K562 (cell line): Measurements from ENCODE around the gene SFSWAP. TPM values are rescaled to one million over a fixed set of nuclear protein-coding genes. Genes with fewer than 3 reads are reported as not detected.

ENCODE experiments used
- ATAC-seq: fragments of 200-7000 bp; cut with Tn5 transposase; 3 replicates; pipeline ENCODE4 v1.9.1; 2020; ENCODE audit warnings: moderate library complexity
- BruUV-seq: library from RNA; stranded (reverse); fragments of 400-500 nt; replicated peaks from 2 replicates; lab custom pipeline; 2021; lab: Mats Ljungman, UMichigan
- CTCF ChIA-PET: fragments of 300-600 bp; formaldehyde crosslinking; extraction: SDS; loops from one replicate; lab custom pipeline; 2021; ENCODE audit warnings: low intra/inter-chr PET ratio; lab: Yijun Ruan, JAX
- POLR2A ChIA-PET: fragments of 300-600, 350-650 bp; sonication (Branson Sonifier 250); formaldehyde crosslinking; extraction: SDS; loops from one replicate; lab custom pipeline; 2021; ENCODE audit warnings: antibody characterized with exemption, inconsistent platforms; lab: Yijun Ruan, JAX
- DNase-seq, 4 experiments: peaks; one replicate each; pipeline versions ENCODE4 v3.0.0 to v3.0.0-alpha.2; 2011 to 2018; ENCODE audit warnings: low spot score in 3 of 4, mixed read lengths in 3 of 4; ENCODE audit errors: extremely low read depth in 1 of 4
- FAIRE-seq: peaks from 2 replicates; lab custom pipeline; 2011; peaks lifted over from hg19 to GRCh38; lab: Jason Lieb, UNC
- H2AFZ ChIP-seq: 2 replicates; pipeline ENCODE4 v1.6.0; 2011; ENCODE audit warnings: low read depth, low read length, control low read depth, inconsistent platforms
- H3K27ac ChIP-seq: fragments of 200-600 bp; 3 replicates; pipeline ENCODE4 v1.8.0; 2011; ENCODE audit warnings: low read depth, mild to moderate bottlenecking, control low read depth, inconsistent platforms, low read length, moderate library complexity, mixed read lengths; ENCODE audit errors: extremely low read depth
- H3K27me3 ChIP-seq, 2 experiments: fragments of 300-600 bp in 1 of 2; 2 replicates in 1 of 2; 3 replicates in 1 of 2; pipeline versions ENCODE4 v1.6.0 to v1.8.0; 2011; ENCODE audit warnings: inconsistent platforms in 2 of 2, low read length in 2 of 2, mild to moderate bottlenecking in 1 of 2, mixed read lengths in 1 of 2, moderate library complexity in 1 of 2; ENCODE audit not compliant: control insufficient read depth in 2 of 2, insufficient read depth in 2 of 2
- H3K36me3 ChIP-seq: fragments of 300-600 bp; 3 replicates; pipeline ENCODE4 v1.8.0; 2011; ENCODE audit warnings: mild to moderate bottlenecking, low read length, inconsistent platforms; ENCODE audit not compliant: control insufficient read depth, insufficient read depth
- H3K4me1 ChIP-seq, 2 experiments: fragments of 200-600 bp in 1 of 2; replicated peaks in 1 of 2; 2 replicates in 1 of 2; 3 replicates in 1 of 2; pipeline versions ENCODE4 v1.5.1 to v1.8.0; 2011; ENCODE audit warnings: inconsistent platforms in 2 of 2, low read length in 2 of 2, mild to moderate bottlenecking in 1 of 2, mixed read lengths in 1 of 2, moderate library complexity in 1 of 2; ENCODE audit not compliant: control insufficient read depth in 2 of 2, insufficient read depth in 2 of 2
- H3K4me2 ChIP-seq: 2 replicates; pipeline ENCODE4 v1.6.1; 2011; ENCODE audit warnings: low read length, control low read depth, inconsistent platforms, mixed read lengths; ENCODE audit not compliant: insufficient read depth
- H3K4me3 ChIP-seq: fragments of 200-600 bp; sonication (generic), shearing (Covaris generic); 2 replicates; pipeline ENCODE4 v1.5.1; 2016; ENCODE audit warnings: control low read depth, inconsistent platforms
- H3K79me2 ChIP-seq: fragments of 200-600 bp; 3 replicates; pipeline ENCODE4 v1.8.0; 2011; ENCODE audit warnings: low read length, inconsistent platforms; ENCODE audit not compliant: control insufficient read depth, insufficient read depth
- H3K9ac ChIP-seq, 2 experiments: 2 replicates each; pipeline versions ENCODE4 v1.6.0 to v1.6.1; 2011; ENCODE audit warnings: low read depth in 2 of 2, low read length in 2 of 2, control low read depth in 1 of 2, inconsistent platforms in 1 of 2, mild to moderate bottlenecking in 1 of 2, mixed read lengths in 1 of 2; ENCODE audit not compliant: insufficient read depth in 1 of 2
- H3K9me1 ChIP-seq: one replicate; pipeline ENCODE4 v1.6.0; 2011; ENCODE audit warnings: inconsistent platforms, mild to moderate bottlenecking, low read length, moderate library complexity; ENCODE audit not compliant: control insufficient read depth, insufficient read depth
- H3K9me3 ChIP-seq: replicated peaks from 2 replicates; pipeline ENCODE4 v1.5.1; 2011; ENCODE audit warnings: low read depth, low read length, inconsistent platforms; ENCODE audit not compliant: control insufficient read depth, insufficient read depth
- H4K20me1 ChIP-seq: replicated peaks from 2 replicates; pipeline ENCODE4 v1.6.1; 2011; ENCODE audit warnings: low read length, inconsistent platforms, mixed read lengths; ENCODE audit not compliant: control insufficient read depth, insufficient read depth
- ETS2 ChIP-seq: IDR thresholded peaks from 2 replicates; pipeline ENCODE4 v1.6.1; 2016; ENCODE audit warnings: borderline replicate concordance, missing genetic modification characterization, mild to moderate bottlenecking, moderate library complexity, missing compliant biosample characterization; ENCODE audit not compliant: poor library complexity, severe bottlenecking
- MBD1 ChIP-seq: fragments of 250-450 bp; sonication (Bioruptor Pico); IDR thresholded peaks from 2 replicates; pipeline ENCODE4 v1.8.0; 2022; ENCODE audit warnings: inconsistent platforms
- MYNN ChIP-seq, 2 experiments: sonication (generic); formaldehyde crosslinking in 1 of 2; IDR thresholded peaks; 2 replicates each; pipeline versions ENCODE4 v1.5.0 to v1.6.1; 2016 to 2020; ENCODE audit warnings: antibody characterized with exemption in 1 of 2, missing genetic modification reagents in 1 of 2
- NR2C1 ChIP-seq, 2 experiments: fragments of 450-650 bp; IDR thresholded peaks; 2 replicates each; pipeline ENCODE4 v1.6.1; 2017; ENCODE audit warnings: mild to moderate bottlenecking in 2 of 2, antibody characterized with exemption in 1 of 2, inconsistent platforms in 1 of 2, missing compliant biosample characterization in 1 of 2, missing genetic modification characterization in 1 of 2
- RREB1 ChIP-seq: fragments of 250-450 bp; sonication (Bioruptor Pico); IDR thresholded peaks from 2 replicates; pipeline ENCODE4 v1.4.0; 2020
- WGBS: fragments of 100-300 bp; shearing (Covaris generic); methylation state at CpG from one replicate; pipeline ENCODE4 v1.1.6; 2016; ENCODE audit warnings: low coverage, mixed read lengths; ENCODE audit not compliant: insufficient coverage; ENCODE audit errors: missing lambda C conversion rate; 5-methylcytosine and 5-hydroxymethylcytosine counted together
- in situ Hi-C: fragments of 300-500 bp; cut with MboI; formaldehyde crosslinking; loops from 4 replicates; pipeline ENCODE4 v1.15.0; 2018; ENCODE audit warnings: inconsistent platforms, mixed read lengths
- intact Hi-C: fragments of 100-400 bp; cut with micrococcal nuclease; formaldehyde crosslinking; loops from 2 replicates; pipeline ENCODE4 v1.14.2; 2022
- polyA plus RNA-seq, 8 experiments: library from polyadenylated mRNA; depleted of rRNA in 4 of 8; stranded (reverse) in 5 of 8; unstranded in 3 of 8; fragments of >200 nt; fragmentation: Nextera tagmentation in 2 of 8; fragmentation: Illumina TruSeq in 1 of 8; extraction: Ambion mirVana in 2 of 8; extraction: Trizol in 1 of 8; gene quantifications; 2 replicates each; pipeline versions ENCODE4 v1.2.1 to v1.2.3, GENCODE V29; 2011 to 2014; ENCODE audit warnings: inconsistent platforms in 1 of 8, missing spikeins in 1 of 8
- total RNA-seq, 7 experiments: library from RNA; depleted of rRNA in 6 of 7; stranded (reverse); fragments of >200 nt in 6 of 7; fragmentation: Illumina TruSeq in 2 of 7; extraction: Trizol in 2 of 7; gene quantifications; 2 replicates each; pipeline versions ENCODE4 v1.2.1 to v1.2.3, GENCODE V29; 2011 to 2021; ENCODE audit warnings: low replicate concordance in 1 of 7

The SFSWAP gene
- total and polyA plus RNA-seq, 9 of the 15 experiments (the other 6 are each of a cell fraction or from before 2014, with no cell fraction given): 2.4 to 60.4 (median 32.6) TPM

DNA sequence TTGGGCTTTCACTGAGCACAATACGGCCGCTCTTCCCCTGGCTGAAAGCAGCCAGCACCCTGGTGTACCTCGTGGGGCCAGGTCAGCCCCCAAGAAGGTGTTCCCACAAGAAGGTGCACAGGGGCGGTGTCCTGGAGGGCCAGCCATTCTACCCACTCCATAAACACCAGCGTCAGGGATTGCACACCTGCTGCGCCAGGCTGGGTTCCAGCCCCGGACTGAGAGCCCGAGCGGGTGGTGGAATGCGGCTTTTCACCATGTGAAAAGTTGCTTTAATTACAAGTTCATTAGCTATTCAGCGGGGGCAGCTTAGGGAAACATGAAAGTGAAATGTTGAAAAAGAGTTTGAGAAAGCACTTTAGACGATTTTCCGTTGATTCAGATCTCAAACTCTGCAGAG lies 99.8 kb downstream of the SFSWAP start:
- DNase-seq (no peak), FAIRE-seq (no peak), ATAC-seq (no peak)
- Histone ChIP-seq H3K4me2 (no peak overlapping the region), H3K4me1 (peaks cover 0 to 8% of the 10 kb centered on the region in 2 experiments; a peak in 2 of 5 replicates), H3K4me3 (no peak overlapping the region), H3K79me2 (no peaks in the 10 kb centered on the region), H3K9me1 (no peaks in the 10 kb centered on the region), H4K20me1 (no peaks in the 10 kb centered on the region), H3K27me3 (peaks cover 9 to 14% of the 10 kb centered on the region in 2 experiments; a peak in 4 of 5 replicates), H3K27ac (no peak overlapping the region), H3K9me3 (peaks cover 10% of the 10 kb centered on the region), H3K9ac (no peak overlapping the region), H3K36me3 (no peaks in the 10 kb centered on the region), H2AFZ (no peak overlapping the region)
- WGBS: 15% methylated on average over 13 of the region's 13 CpGs
- in situ Hi-C loops: no loop called here
- CTCF ChIA-PET: no interaction called here
- POLR2A ChIA-PET: interaction anchor here (0.7 to 1.4 kb wide), 2 partner anchors 15 to 83 kb away, joined by 3 read pairs; no protein-coding TSS in a partner anchor
- no TSS peak for BruUV-seq
- intact Hi-C loops: no loop called here
- TF ChIP-seq NR2C1 (IDR thresholded peaks at IDR 0.05): no peak
- no peak for TF ChIP-seq NR2C1 (tag; IDR thresholded peaks at IDR 0.05)
- no peak for TF ChIP-seq MBD1 (CRISPR knock-in tag)
- no peak for TF ChIP-seq MYNN (IDR thresholded peaks at IDR 0.05)
- no peak for TF ChIP-seq MYNN (CRISPR knock-in tag; IDR thresholded peaks at IDR 0.05)
- no peak for TF ChIP-seq ETS2 (tag)
- TF ChIP-seq RREB1 (CRISPR knock-in tag): no peak
